ENCODE data around the gene POU6F2. TPM values are rescaled to one million over a fixed set of nuclear protein-coding genes. Genes with fewer than 3 reads are reported as not detected.
A peak's percentile ranks its signal among the peaks of the same experiment; 100 is the strongest.

POU6F2 gene
- total RNA-seq, 2 donors from 2014 or later = 0.14 to 0.16 TPM

GRCh38 chr7:39414224-39415035, 436.7 kb downstream of the POU6F2 start:
- Mint-ChIP-seq H3K4me1 (ENCODE audit: low read depth) (peaks cover 26% of the 10 kb centered on the region), H3K27ac (no peak overlapping the region), H3K9me3 (no peaks in the 10 kb centered on the region), H3K36me3 (ENCODE audit: insufficient read depth in 2 of 2) (no peaks in the 10 kb centered on the region), H3K27me3 (ENCODE audit: low read depth) (peaks cover 66% of the 10 kb centered on the region), H3K4me3 (peak overlapping the region; percentile 87 to 96)
- peak; percentile 94 to 95 for ATAC-seq (replicated peaks in 1 of 2)
- DNase-seq = peak; percentile 67 to 74

- H3K4me3 Mint-ChIP-seq = peak overlapping the region; percentile 87 to 96
- no peaks in the 10 kb centered on the region for H3K36me3 Mint-ChIP-seq (ENCODE audit: insufficient read depth in 2 of 2)
- ATAC-seq (replicated peaks in 1 of 2) (no peak), DNase-seq (no peak)
- no peak overlapping the region for H3K27ac Mint-ChIP-seq
- no peaks in the 10 kb centered on the region for H3K9me3 Mint-ChIP-seq
- peaks cover 18% of the 10 kb centered on the region for H3K4me1 Mint-ChIP-seq (ENCODE audit: low read depth)
- peaks cover 68% of the 10 kb centered on the region for H3K27me3 Mint-ChIP-seq (ENCODE audit: low read depth)
Observed at GRCh38 chr7:39415091-39415787, 437.5 kb downstream of the POU6F2 start.

- peaks cover 7% of the 10 kb centered on the region for H3K4me1 Mint-ChIP-seq (ENCODE audit: low read depth)
- ATAC-seq (replicated peaks in 1 of 2) (no peak), DNase-seq (no peak)
- no peaks in the 10 kb centered on the region for H3K9me3 Mint-ChIP-seq
- H3K36me3 Mint-ChIP-seq (ENCODE audit: insufficient read depth in 2 of 2) = no peaks in the 10 kb centered on the region
- no peak overlapping the region for H3K27ac Mint-ChIP-seq
- no peak overlapping the region for H3K4me3 Mint-ChIP-seq
- peaks cover 57% of the 10 kb centered on the region for H3K27me3 Mint-ChIP-seq (ENCODE audit: low read depth)
Observed at GRCh38 chr7:39416866-39417265, 439.2 kb downstream of the POU6F2 start.

- peaks cover 7% of the 10 kb centered on the region for H3K4me1 Mint-ChIP-seq (ENCODE audit: low read depth)
- ATAC-seq (replicated peaks in 1 of 2) = no peak
- no peaks in the 10 kb centered on the region for H3K36me3 Mint-ChIP-seq (ENCODE audit: insufficient read depth in 2 of 2)
- no peak for DNase-seq
- H3K4me3 Mint-ChIP-seq = no peak overlapping the region
- H3K27me3 Mint-ChIP-seq (ENCODE audit: low read depth) = peaks cover 58% of the 10 kb centered on the region
- H3K9me3 Mint-ChIP-seq = no peaks in the 10 kb centered on the region
- no peak overlapping the region for H3K27ac Mint-ChIP-seq
Observed at GRCh38 chr7:39417642-39418041, 439.9 kb downstream of the POU6F2 start.

- no peak for ATAC-seq (replicated peaks in 1 of 2)
- no peak overlapping the region for H3K4me3 Mint-ChIP-seq
- no peak for DNase-seq
- H3K27me3 Mint-ChIP-seq (ENCODE audit: low read depth) = peaks cover 51% of the 10 kb centered on the region
- H3K27ac Mint-ChIP-seq = no peak overlapping the region
- no peaks in the 10 kb centered on the region for H3K4me1 Mint-ChIP-seq (ENCODE audit: low read depth)
- no peaks in the 10 kb centered on the region for H3K36me3 Mint-ChIP-seq (ENCODE audit: insufficient read depth in 2 of 2)
- H3K9me3 Mint-ChIP-seq = no peaks in the 10 kb centered on the region
Observed at GRCh38 chr7:39421251-39421650, 443.5 kb downstream of the POU6F2 start.

- no peak overlapping the region for H3K4me3 Mint-ChIP-seq
- ATAC-seq (replicated peaks in 1 of 2) = no peak
- no peak for DNase-seq
- no peaks in the 10 kb centered on the region for H3K4me1 Mint-ChIP-seq (ENCODE audit: low read depth)
- H3K9me3 Mint-ChIP-seq = no peaks in the 10 kb centered on the region
- H3K27me3 Mint-ChIP-seq (ENCODE audit: low read depth) = peaks cover 51% of the 10 kb centered on the region
- H3K36me3 Mint-ChIP-seq (ENCODE audit: insufficient read depth in 2 of 2) = no peaks in the 10 kb centered on the region
- H3K27ac Mint-ChIP-seq = no peak overlapping the region
Observed at GRCh38 chr7:39421661-39422060, 444.0 kb downstream of the POU6F2 start.

GRCh38 chr7:39428221-39428620, 450.5 kb downstream of the POU6F2 start:
- H3K36me3 Mint-ChIP-seq (ENCODE audit: insufficient read depth in 2 of 2) = no peaks in the 10 kb centered on the region
- no peak for DNase-seq
- H3K27me3 Mint-ChIP-seq (ENCODE audit: low read depth) = peaks cover 20% of the 10 kb centered on the region
- no peak for ATAC-seq (replicated peaks in 1 of 2)
- H3K4me1 Mint-ChIP-seq (ENCODE audit: low read depth) = no peaks in the 10 kb centered on the region
- H3K4me3 Mint-ChIP-seq = no peak overlapping the region
- no peak overlapping the region for H3K27ac Mint-ChIP-seq
- H3K9me3 Mint-ChIP-seq = no peaks in the 10 kb centered on the region

GRCh38 chr7:39429421-39429820, 451.7 kb downstream of the POU6F2 start:
- DNase-seq (no peak), ATAC-seq (replicated peaks in 1 of 2) (no peak)
- Mint-ChIP-seq H3K27ac (no peak overlapping the region), H3K4me3 (no peak overlapping the region), H3K27me3 (ENCODE audit: low read depth) (peaks cover 27% of the 10 kb centered on the region), H3K4me1 (ENCODE audit: low read depth) (no peaks in the 10 kb centered on the region), H3K36me3 (ENCODE audit: insufficient read depth in 2 of 2) (no peaks in the 10 kb centered on the region), H3K9me3 (peaks cover 0 to 1% of the 10 kb centered on the region in 2 donors)

GRCh38 chr7:39430441-39430840, 452.7 kb downstream of the POU6F2 start:
- Mint-ChIP-seq H3K4me3 (no peak overlapping the region), H3K36me3 (ENCODE audit: insufficient read depth in 2 of 2) (no peaks in the 10 kb centered on the region), H3K27ac (no peak overlapping the region), H3K9me3 (peaks cover 0 to 1% of the 10 kb centered on the region in 2 donors), H3K4me1 (ENCODE audit: low read depth) (no peaks in the 10 kb centered on the region), H3K27me3 (ENCODE audit: low read depth) (peaks cover 20% of the 10 kb centered on the region)
- ATAC-seq (replicated peaks in 1 of 2) (no peak), DNase-seq (no peak)

GRCh38 chr7:39430909-39431641, 453.4 kb downstream of the POU6F2 start:
- DNase-seq (no peak), ATAC-seq (replicated peaks in 1 of 2) (peak; percentile 26 to 40)
- no peak overlapping the region for H3K27ac Mint-ChIP-seq
- no peaks in the 10 kb centered on the region for H3K4me1 Mint-ChIP-seq (ENCODE audit: low read depth)
- H3K27me3 Mint-ChIP-seq (ENCODE audit: low read depth) = peaks cover 14% of the 10 kb centered on the region
- H3K36me3 Mint-ChIP-seq (ENCODE audit: insufficient read depth in 2 of 2) = no peaks in the 10 kb centered on the region
- peaks cover 0 to 1% of the 10 kb centered on the region in 2 donors for H3K9me3 Mint-ChIP-seq
- H3K4me3 Mint-ChIP-seq = no peak overlapping the region

GRCh38 chr7:39432368-39432767, 454.7 kb downstream of the POU6F2 start:
- no peak overlapping the region for H3K27ac Mint-ChIP-seq
- H3K27me3 Mint-ChIP-seq (ENCODE audit: low read depth) = peaks cover 14% of the 10 kb centered on the region
- no peaks in the 10 kb centered on the region for H3K36me3 Mint-ChIP-seq (ENCODE audit: insufficient read depth in 2 of 2)
- DNase-seq (no peak), ATAC-seq (replicated peaks in 1 of 2) (no peak)
- peaks cover 0 to 1% of the 10 kb centered on the region in 2 donors for H3K9me3 Mint-ChIP-seq
- H3K4me1 Mint-ChIP-seq (ENCODE audit: low read depth) = no peaks in the 10 kb centered on the region
- H3K4me3 Mint-ChIP-seq = no peak overlapping the region

GRCh38 chr7:39432807-39433416, 455.2 kb downstream of the POU6F2 start:
- H3K9me3 Mint-ChIP-seq = peaks cover 0 to 1% of the 10 kb centered on the region in 2 donors
- H3K36me3 Mint-ChIP-seq (ENCODE audit: insufficient read depth in 2 of 2) = no peaks in the 10 kb centered on the region
- no peak overlapping the region for H3K4me3 Mint-ChIP-seq
- H3K27me3 Mint-ChIP-seq (ENCODE audit: low read depth) = peaks cover 17% of the 10 kb centered on the region
- DNase-seq = no peak
- H3K4me1 Mint-ChIP-seq (ENCODE audit: low read depth) = no peaks in the 10 kb centered on the region
- ATAC-seq (replicated peaks in 1 of 2) = no peak
- H3K27ac Mint-ChIP-seq = no peak overlapping the region

GRCh38 chr7:39433550-39433949, 455.8 kb downstream of the POU6F2 start:
- peaks cover 17% of the 10 kb centered on the region for H3K27me3 Mint-ChIP-seq (ENCODE audit: low read depth)
- H3K4me1 Mint-ChIP-seq (ENCODE audit: low read depth) = no peaks in the 10 kb centered on the region
- ATAC-seq (replicated peaks in 1 of 2) (no peak), DNase-seq (no peak)
- no peak overlapping the region for H3K27ac Mint-ChIP-seq
- peaks cover 0 to 1% of the 10 kb centered on the region in 2 donors for H3K9me3 Mint-ChIP-seq
- no peak overlapping the region for H3K4me3 Mint-ChIP-seq
- no peaks in the 10 kb centered on the region for H3K36me3 Mint-ChIP-seq (ENCODE audit: insufficient read depth in 2 of 2)

All from activated T-cell treated with anti-CD3 and anti-CD28 coated beads, Interleukin-2, amount 50 U/mL, for 72 hours (primary cell).